Endothelial cell of umbilical vein (primary cell): Measurements from ENCODE around the gene UBA52. TPM values are rescaled to one million over a fixed set of nuclear protein-coding genes. Genes with fewer than 3 reads are reported as not detected.

Experiments
- BruUV-seq: library from RNA; stranded (reverse); fragments of 400-500 nt; replicated peaks from 2 replicates; lab custom pipeline; 2021; lab: Mats Ljungman, UMichigan
- CTCF ChIA-PET: fragments of 300-600, 350-600 bp; sonication (Branson Sonifier 250); formaldehyde crosslinking; loops from one replicate; lab custom pipeline; 2021; ENCODE audit warnings: antibody characterized with exemption, inconsistent platforms; lab: Charles Lee
- POLR2A ChIA-PET: fragments of 300-600, 350-600 bp; sonication (Branson Sonifier 250); formaldehyde crosslinking; loops from one replicate; lab custom pipeline; 2021; ENCODE audit warnings: antibody characterized with exemption, inconsistent platforms; lab: Charles Lee
- DNase-seq: peaks from one replicate; pipeline ENCODE4 v3.0.0-alpha.2; 2011; ENCODE audit warnings: low read depth, low spot score
- FAIRE-seq: peaks from 2 replicates; lab custom pipeline; 2011; peaks lifted over from hg19 to GRCh38; lab: Jason Lieb, UNC
- H2AFZ ChIP-seq: 2 replicates; pipeline ENCODE4 v1.6.0; 2012; ENCODE audit warnings: low read depth, low read length, control low read depth, inconsistent platforms
- H3K27ac ChIP-seq: 2 replicates; pipeline ENCODE4 v1.5.1; 2011; ENCODE audit warnings: low read depth, mild to moderate bottlenecking, control low read depth, low read length, moderate library complexity; ENCODE audit not compliant: insufficient read depth
- H3K27me3 ChIP-seq, 2 experiments: 2 replicates each; pipeline versions ENCODE4 v1.6.0 to v1.6.1; 2011; ENCODE audit warnings: low read length in 2 of 2, mixed read lengths in 1 of 2; ENCODE audit not compliant: control insufficient read depth in 2 of 2, insufficient read depth in 2 of 2
- H3K36me3 ChIP-seq, 2 experiments: 2 replicates in 1 of 2; 3 replicates in 1 of 2; pipeline ENCODE4 v1.5.1; 2011; ENCODE audit warnings: low read length in 2 of 2, mild to moderate bottlenecking in 1 of 2, moderate library complexity in 1 of 2; ENCODE audit not compliant: control insufficient read depth in 2 of 2, insufficient read depth in 2 of 2; ENCODE audit errors: extremely low read depth in 1 of 2
- H3K4me1 ChIP-seq: 3 replicates; pipeline ENCODE4 v1.5.1; 2011; ENCODE audit warnings: mild to moderate bottlenecking, low read length; ENCODE audit not compliant: control insufficient read depth, insufficient read depth; ENCODE audit errors: extremely low read depth
- H3K4me2 ChIP-seq: 2 replicates; pipeline ENCODE4 v1.6.1; 2011; ENCODE audit warnings: low read length, control low read depth, mixed read lengths; ENCODE audit not compliant: insufficient read depth
- H3K4me3 ChIP-seq, 3 experiments: fragments of 200-600 bp in 1 of 3; sonication (generic), shearing (Covaris generic) in 1 of 3; replicated peaks in 1 of 3; 2 replicates each; pipeline ENCODE4 v1.5.1; 2011 to 2016; ENCODE audit warnings: control low read depth in 3 of 3, low read length in 3 of 3, mild to moderate bottlenecking in 2 of 3, inconsistent platforms in 1 of 3, low read depth in 1 of 3, moderate library complexity in 1 of 3; ENCODE audit not compliant: insufficient read depth in 1 of 3
- H3K79me2 ChIP-seq: 2 replicates; pipeline ENCODE4 v1.6.0; 2012; ENCODE audit warnings: low read length, inconsistent platforms; ENCODE audit not compliant: control insufficient read depth, insufficient read depth
- H3K9ac ChIP-seq: replicated peaks from 2 replicates; pipeline ENCODE3; 2011; ENCODE audit warnings: low read length, control low read depth; ENCODE audit not compliant: insufficient read depth; ENCODE audit errors: extremely low read depth
- H3K9me1 ChIP-seq: replicated peaks from 3 replicates; pipeline ENCODE4 v1.6.0; 2011; ENCODE audit warnings: mild to moderate bottlenecking, low read length; ENCODE audit not compliant: control insufficient read depth, insufficient read depth; ENCODE audit errors: extremely low read depth
- H3K9me3 ChIP-seq: replicated peaks from 2 replicates; pipeline ENCODE4 v1.5.1; 2012; ENCODE audit warnings: low read length, inconsistent platforms; ENCODE audit not compliant: control insufficient read depth, insufficient read depth
- H4K20me1 ChIP-seq: replicated peaks from 2 replicates; pipeline ENCODE3; 2011; ENCODE audit warnings: mild to moderate bottlenecking, low read length; ENCODE audit not compliant: control insufficient read depth, insufficient read depth; ENCODE audit errors: extremely low read depth
- EZH2 ChIP-seq: IDR thresholded peaks from 2 replicates; pipeline ENCODE4 v1.6.1; 2012; ENCODE audit warnings: borderline replicate concordance, low read depth, mild to moderate bottlenecking, moderate library complexity, low read length, inconsistent platforms; ENCODE audit not compliant: severe bottlenecking
- FOS ChIP-seq: IDR thresholded peaks from 2 replicates; pipeline ENCODE4 v1.6.1; 2011; ENCODE audit warnings: mild to moderate bottlenecking, low read length, moderate library complexity, borderline replicate concordance; ENCODE audit not compliant: insufficient read depth
- GATA2 ChIP-seq: IDR thresholded peaks from 2 replicates; pipeline ENCODE4 v1.7.0; 2011; ENCODE audit warnings: low read depth, mild to moderate bottlenecking, moderate library complexity, mixed read lengths, low read length; ENCODE audit not compliant: insufficient read length, insufficient read depth
- JUN ChIP-seq: IDR thresholded peaks from 2 replicates; pipeline ENCODE4 v1.6.1; 2011; ENCODE audit warnings: borderline replicate concordance, low read depth; ENCODE audit not compliant: insufficient read length, insufficient read depth
- MYC ChIP-seq: IDR thresholded peaks from one replicate; pipeline ENCODE4 v1.6.1; 2011; ENCODE audit warnings: mild to moderate bottlenecking, low read depth, low read length
- POLR2A ChIP-seq: IDR thresholded peaks from 2 replicates; pipeline ENCODE4 v1.6.1; 2012; ENCODE audit warnings: low read depth, mild to moderate bottlenecking, control low read depth, low read length
- POLR2AphosphoS5 ChIP-seq: IDR thresholded peaks from 2 replicates; pipeline ENCODE4 v1.6.1; 2012; ENCODE audit warnings: low read depth, mild to moderate bottlenecking, control low read depth, low read length, moderate library complexity; ENCODE audit not compliant: insufficient read depth
- dilution Hi-C: fragments of 300-500 bp; cut with MboI; formaldehyde crosslinking; loops from one replicate; pipeline ENCODE4 v1.15.0; 2019; ENCODE audit warnings: low sequenced_read_pairs; ENCODE audit not compliant: extremely low pct_ligation_motif_present
- intact Hi-C: fragments of 100-400 bp; cut with micrococcal nuclease; formaldehyde crosslinking; loops from one replicate; pipeline ENCODE4 v1.10.0; 2022
- polyA plus RNA-seq, 4 experiments: library from polyadenylated mRNA; depleted of rRNA in 3 of 4; stranded (reverse) in 3 of 4; unstranded in 1 of 4; fragments of >200 nt; gene quantifications; 2 replicates each; pipeline versions ENCODE4 v1.2.1 to v1.2.3, GENCODE V29; 2011 to 2012; ENCODE audit warnings: missing spikeins in 1 of 4
- total RNA-seq: library from RNA; stranded (reverse); gene quantifications from 2 replicates; pipeline ENCODE4 v1.2.3, GENCODE V29; 2021
- TF ChIP-seq, protein P1 (sequence below): IDR thresholded peaks from 2 replicates; pipeline ENCODE4 v1.6.1; 2011; ENCODE audit not compliant: insufficient read depth, insufficient read length
- TF ChIP-seq, protein P2 (sequence below), 2 donors: IDR thresholded peaks; 1 replicate in 1 of 2; 2 replicates in 1 of 2; pipeline ENCODE4 v1.5.1; 2011; ENCODE audit warnings: low read length in 2 of 2, mild to moderate bottlenecking in 2 of 2, moderate library complexity in 2 of 2, control low read depth in 1 of 2, inconsistent platforms in 1 of 2, low read depth in 1 of 2; ENCODE audit not compliant: insufficient read depth in 1 of 2; ENCODE audit errors: extremely low read depth in 1 of 2

Gene UBA52
- total and polyA plus RNA-seq, 2 donors (not counting 3 experiments of a cell fraction or from before 2014, with no cell fraction given): 1,221 to 3,506 TPM

DNA sequence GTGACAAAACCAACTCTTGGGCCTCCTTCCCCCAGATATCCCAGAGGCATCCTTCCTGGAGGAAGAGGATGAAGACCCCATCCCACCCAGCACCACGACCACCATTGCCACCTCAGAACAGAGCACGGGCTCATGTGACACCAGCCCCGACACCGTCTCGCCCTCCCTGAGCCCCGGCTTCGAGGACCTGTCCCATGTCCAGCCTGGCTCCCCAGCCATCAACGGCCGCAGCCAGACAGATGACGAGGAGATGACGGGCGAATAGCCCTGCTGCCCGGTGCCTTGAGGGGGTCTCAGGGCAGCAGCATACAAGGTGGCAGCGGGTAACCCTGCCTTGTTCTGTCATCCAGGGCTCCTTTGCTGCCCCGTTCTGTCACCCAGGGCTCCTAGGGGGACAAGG lies 3.3 kb upstream of the UBA52 start:
- DNase-seq (no peak), FAIRE-seq (no peak)
- Histone ChIP-seq H2AFZ (no peak overlapping the region), H3K4me1 (peaks cover 12% of the 10 kb centered on the region), H4K20me1 (no peaks in the 10 kb centered on the region), H3K27me3 (no peaks in the 10 kb centered on the region), H3K4me3 (no peak overlapping the region), H3K4me2 (no peak overlapping the region), H3K9me1 (no peaks in the 10 kb centered on the region), H3K9me3 (no peaks in the 10 kb centered on the region), H3K36me3 (peaks cover 11 to 36% of the 10 kb centered on the region in 2 experiments), H3K27ac (no peak overlapping the region), H3K79me2 (peaks cover 16% of the 10 kb centered on the region), H3K9ac (no peak overlapping the region)
- TF ChIP-seq GATA2 (no peak), POLR2A (no peak), MYC (no peak), FOS (no peak), EZH2 (no peak), JUN (no peak), POLR2AphosphoS5 (no peak)
- TF ChIP-seq, protein P1, sequence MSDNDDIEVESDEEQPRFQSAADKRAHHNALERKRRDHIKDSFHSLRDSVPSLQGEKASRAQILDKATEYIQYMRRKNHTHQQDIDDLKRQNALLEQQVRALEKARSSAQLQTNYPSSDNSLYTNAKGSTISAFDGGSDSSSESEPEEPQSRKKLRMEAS: no peak
- TF ChIP-seq, protein P2, sequence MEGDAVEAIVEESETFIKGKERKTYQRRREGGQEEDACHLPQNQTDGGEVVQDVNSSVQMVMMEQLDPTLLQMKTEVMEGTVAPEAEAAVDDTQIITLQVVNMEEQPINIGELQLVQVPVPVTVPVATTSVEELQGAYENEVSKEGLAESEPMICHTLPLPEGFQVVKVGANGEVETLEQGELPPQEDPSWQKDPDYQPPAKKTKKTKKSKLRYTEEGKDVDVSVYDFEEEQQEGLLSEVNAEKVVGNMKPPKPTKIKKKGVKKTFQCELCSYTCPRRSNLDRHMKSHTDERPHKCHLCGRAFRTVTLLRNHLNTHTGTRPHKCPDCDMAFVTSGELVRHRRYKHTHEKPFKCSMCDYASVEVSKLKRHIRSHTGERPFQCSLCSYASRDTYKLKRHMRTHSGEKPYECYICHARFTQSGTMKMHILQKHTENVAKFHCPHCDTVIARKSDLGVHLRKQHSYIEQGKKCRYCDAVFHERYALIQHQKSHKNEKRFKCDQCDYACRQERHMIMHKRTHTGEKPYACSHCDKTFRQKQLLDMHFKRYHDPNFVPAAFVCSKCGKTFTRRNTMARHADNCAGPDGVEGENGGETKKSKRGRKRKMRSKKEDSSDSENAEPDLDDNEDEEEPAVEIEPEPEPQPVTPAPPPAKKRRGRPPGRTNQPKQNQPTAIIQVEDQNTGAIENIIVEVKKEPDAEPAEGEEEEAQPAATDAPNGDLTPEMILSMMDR (IDR thresholded peaks at IDR 0.05; ENCODE audit: extremely low read depth in 1 of 2, insufficient read depth in 1 of 2, low read depth in 1 of 2, low read length in 2 of 2): no peak
- no TSS peak for BruUV-seq
- intact Hi-C loops (no loop called here), dilution Hi-C loops (no loop called here)
- POLR2A ChIA-PET: no interaction called here
- CTCF ChIA-PET: interaction anchor here (1.3 kb wide), 1 partner anchor 98 kb away, joined by 3 read pairs; no protein-coding TSS in a partner anchor
